Fibroblast of lung (primary cell): ENCODE measurements around the gene TAGLN2. TPM values are rescaled to one million over a fixed set of nuclear protein-coding genes. Genes with fewer than 3 reads are reported as not detected.

Source experiments
- DNase-seq, 2 donors: peaks; one replicate each; pipeline versions ENCODE4 v3.0.0 to v3.0.0-alpha.2; 2010; ENCODE audit warnings: low read depth in 2 of 2
- H2AFZ ChIP-seq: 2 replicates; pipeline ENCODE4 v1.5.1; 2012; ENCODE audit warnings: low read length, control low read depth, inconsistent platforms
- H3K27ac ChIP-seq: 2 replicates; pipeline ENCODE4 v1.5.1; 2011; ENCODE audit warnings: low read length, control low read depth; ENCODE audit not compliant: insufficient read depth
- H3K27me3 ChIP-seq: 2 replicates; pipeline ENCODE4 v1.5.1; 2011; ENCODE audit warnings: mild to moderate bottlenecking, low read length; ENCODE audit not compliant: control insufficient read depth, insufficient read depth
- H3K36me3 ChIP-seq: 2 replicates; pipeline ENCODE4 v1.5.1; 2011; ENCODE audit warnings: low read length; ENCODE audit not compliant: control insufficient read depth, insufficient read depth
- H3K4me1 ChIP-seq: 2 replicates; pipeline ENCODE4 v1.5.1; 2011; ENCODE audit warnings: low read length; ENCODE audit not compliant: control insufficient read depth, insufficient read depth; ENCODE audit errors: extremely low read depth
- H3K4me2 ChIP-seq: 2 replicates; pipeline ENCODE4 v1.5.1; 2011; ENCODE audit warnings: low read length, control low read depth; ENCODE audit not compliant: insufficient read depth; ENCODE audit errors: extremely low read depth
- H3K4me3 ChIP-seq, 4 experiments: fragments of 200-600 bp in 1 of 4; sonication (generic) in 1 of 4; replicated peaks in 1 of 4; 2 replicates each; pipeline ENCODE4 v1.5.1; 2011 to 2016; ENCODE audit warnings: low read length in 4 of 4, low read depth in 3 of 4, mild to moderate bottlenecking in 3 of 4, control low read depth in 2 of 4, inconsistent platforms in 1 of 4, mixed read lengths in 1 of 4; ENCODE audit not compliant: insufficient read depth in 1 of 4; ENCODE audit errors: control extremely low read depth in 1 of 4
- H3K79me2 ChIP-seq: 2 replicates; pipeline ENCODE4 v1.5.1; 2012; ENCODE audit warnings: mild to moderate bottlenecking, low read length, inconsistent platforms; ENCODE audit not compliant: control insufficient read depth, insufficient read depth
- H3K9ac ChIP-seq: 2 replicates; pipeline ENCODE4 v1.5.1; 2011; ENCODE audit warnings: mild to moderate bottlenecking, low read length, control low read depth; ENCODE audit not compliant: insufficient read depth
- H3K9me3 ChIP-seq: 2 replicates; pipeline ENCODE4 v1.5.1; 2012; ENCODE audit warnings: low read depth, low read length; ENCODE audit not compliant: control insufficient read depth, insufficient read depth
- H4K20me1 ChIP-seq: 2 replicates; pipeline ENCODE4 v1.5.1; 2011; ENCODE audit warnings: low read length; ENCODE audit not compliant: control insufficient read depth, insufficient read depth; ENCODE audit errors: extremely low read depth
- CTCF ChIP-seq, 2 donors: IDR thresholded peaks in 1 of 2; conservative IDR thresholded peaks in 1 of 2; 1 replicate in 1 of 2; 2 replicates in 1 of 2; pipeline ENCODE4 v1.5.1; 2011 to 2012; ENCODE audit warnings: low read length in 2 of 2, control low read depth in 1 of 2, inconsistent platforms in 1 of 2, low read depth in 1 of 2, mild to moderate bottlenecking in 1 of 2
- EZH2 ChIP-seq: IDR thresholded peaks from 2 replicates; pipeline ENCODE4 v1.5.1; 2012; ENCODE audit warnings: low read length, control low read depth, mild to moderate bottlenecking; ENCODE audit errors: missing control alignments
- polyA plus RNA-seq, 2 donors: library from polyadenylated mRNA; depleted of rRNA in 1 of 2; stranded (reverse) in 1 of 2; unstranded in 1 of 2; fragments of >200 nt; gene quantifications; 2 replicates each; pipeline ENCODE4 v1.2.1, GENCODE V29; 2011 to 2012; ENCODE audit warnings: missing spikeins in 1 of 2
- total RNA-seq: library from RNA; depleted of rRNA; stranded (reverse); fragments of >200 nt; gene quantifications from 2 replicates; pipeline ENCODE4 v1.2.1, GENCODE V29; 2014

The TAGLN2 gene
- total and polyA plus RNA-seq, 2 donors (not counting 1 experiment from before 2014, with no cell fraction given) = 300 to 718 TPM

GRCh38 chr1:159869607-159870006, 55.7 kb downstream of the TAGLN2 start:
- Histone ChIP-seq H3K4me2 (no peak overlapping the region), H3K4me3 (no peak overlapping the region), H3K9me3 (no peaks in the 10 kb centered on the region), H2AFZ (no peak overlapping the region), H3K79me2 (no peaks in the 10 kb centered on the region), H3K27me3 (no peaks in the 10 kb centered on the region), H3K4me1 (peaks cover 12% of the 10 kb centered on the region), H4K20me1 (no peaks in the 10 kb centered on the region), H3K27ac (no peak overlapping the region), H3K36me3 (no peaks in the 10 kb centered on the region), H3K9ac (no peak overlapping the region)
- no peak for DNase-seq
- no peak for TF ChIP-seq CTCF (conservative IDR thresholded peaks at IDR 0.05 in 1 of 2, IDR thresholded peaks at IDR 0.05 in 1 of 2; ENCODE audit: low read depth in 1 of 2, low read length in 2 of 2)
- no peak for TF ChIP-seq EZH2

- Histone ChIP-seq H3K9me3 (no peaks in the 10 kb centered on the region), H2AFZ (no peak overlapping the region), H3K4me3 (no peak overlapping the region), H3K4me1 (peaks cover 12% of the 10 kb centered on the region), H4K20me1 (no peaks in the 10 kb centered on the region), H3K36me3 (no peaks in the 10 kb centered on the region), H3K27me3 (no peaks in the 10 kb centered on the region), H3K9ac (no peak overlapping the region), H3K79me2 (no peaks in the 10 kb centered on the region), H3K27ac (no peak overlapping the region), H3K4me2 (no peak overlapping the region)
- peak; percentile 40 to 84 for DNase-seq
- TF ChIP-seq EZH2 = no peak
- TF ChIP-seq CTCF (conservative IDR thresholded peaks at IDR 0.05 in 1 of 2, IDR thresholded peaks at IDR 0.05 in 1 of 2; ENCODE audit: low read depth in 1 of 2, low read length in 2 of 2) = no peak
These were observed 56.1 kb downstream of the TAGLN2 start for GRCh38 chr1:159869173-159869572.

- no peak overlapping the region for H3K9ac ChIP-seq
- no peak for DNase-seq
- H3K4me3 ChIP-seq = no peak overlapping the region
- no peak for TF ChIP-seq CTCF (conservative IDR thresholded peaks at IDR 0.05 in 1 of 2, IDR thresholded peaks at IDR 0.05 in 1 of 2; ENCODE audit: low read depth in 1 of 2, low read length in 2 of 2)
- TF ChIP-seq EZH2 = no peak
- no peaks in the 10 kb centered on the region for H3K36me3 ChIP-seq
- H3K9me3 ChIP-seq = no peaks in the 10 kb centered on the region
- H2AFZ ChIP-seq = no peak overlapping the region
- H3K27ac ChIP-seq = no peak overlapping the region
- no peaks in the 10 kb centered on the region for H3K27me3 ChIP-seq
- no peaks in the 10 kb centered on the region for H3K79me2 ChIP-seq
- no peaks in the 10 kb centered on the region for H4K20me1 ChIP-seq
- no peak overlapping the region for H3K4me2 ChIP-seq
- H3K4me1 ChIP-seq = peaks cover 12% of the 10 kb centered on the region
These were observed 56.5 kb downstream of the TAGLN2 start for GRCh38 chr1:159868766-159869165.

Other genes starting within 250 kb of the TAGLN2 start
- not detected in 2 replicates for gene CRP, start 210.9 kb downstream of the TAGLN2 start, total RNA-seq
- gene CRP, start 210.9 kb downstream of the TAGLN2 start, polyA plus RNA-seq = not detected in 2 replicates
- 11.6 and 21.6 TPM in 2 replicates for gene DUSP23, start 144.5 kb downstream of the TAGLN2 start, total RNA-seq
- gene DUSP23, start 144.5 kb downstream of the TAGLN2 start, polyA plus RNA-seq = 4.7 and 7.5 TPM in 2 replicates
- gene FCRL6, start 123.1 kb downstream of the TAGLN2 start, total RNA-seq = not detected in 2 replicates
- gene FCRL6, start 123.1 kb downstream of the TAGLN2 start, polyA plus RNA-seq = not detected in 2 replicates
- under 0.01 TPM in 1 of 2 replicates, not detected in the other for gene SLAMF8, start 98.6 kb downstream of the TAGLN2 start, total RNA-seq
- 0.02 TPM in 1 of 2 replicates, not detected in the other for gene SLAMF8, start 98.6 kb downstream of the TAGLN2 start, polyA plus RNA-seq
- gene VSIG8, start 62.9 kb downstream of the TAGLN2 start, total RNA-seq = under 0.01 TPM in 2 replicates
- not detected in 2 replicates for gene VSIG8, start 62.9 kb downstream of the TAGLN2 start, polyA plus RNA-seq
- gene CFAP45, start 25.3 kb downstream of the TAGLN2 start, total RNA-seq = 0.51 and 1.5 TPM in 2 replicates
- gene CFAP45, start 25.3 kb downstream of the TAGLN2 start, polyA plus RNA-seq = 1.1 and 1.2 TPM in 2 replicates
- gene IGSF9, start 20.1 kb upstream of the TAGLN2 start, total RNA-seq = under 0.01 TPM in 2 replicates
- gene IGSF9, start 20.1 kb upstream of the TAGLN2 start, polyA plus RNA-seq = not detected in 2 replicates
- not detected in 2 replicates for gene SLAMF9, start 28.7 kb upstream of the TAGLN2 start, total RNA-seq
- not detected in 2 replicates for gene SLAMF9, start 28.7 kb upstream of the TAGLN2 start, polyA plus RNA-seq
- gene PIGM, start 106.5 kb upstream of the TAGLN2 start, total RNA-seq = 4.1 and 4.5 TPM in 2 replicates
- 6.4 and 6.7 TPM in 2 replicates for gene PIGM, start 106.5 kb upstream of the TAGLN2 start, polyA plus RNA-seq
- not detected in 2 replicates for gene KCNJ10, start 144.7 kb upstream of the TAGLN2 start, total RNA-seq
- not detected in 2 replicates for gene KCNJ10, start 144.7 kb upstream of the TAGLN2 start, polyA plus RNA-seq
- gene KCNJ9, start 156.0 kb upstream of the TAGLN2 start, total RNA-seq = under 0.01 TPM in 2 replicates
- not detected in 2 replicates for gene KCNJ9, start 156.0 kb upstream of the TAGLN2 start, polyA plus RNA-seq
- gene IGSF8, start 173.1 kb upstream of the TAGLN2 start, total RNA-seq = 24.4 and 27.7 TPM in 2 replicates
- 6.2 and 6.5 TPM in 2 replicates for gene IGSF8, start 173.1 kb upstream of the TAGLN2 start, polyA plus RNA-seq
- 1.8 and 32.9 TPM in 2 replicates for gene ATP1A2, start 190.3 kb upstream of the TAGLN2 start, total RNA-seq
- 0.01 and 0.44 TPM in 2 replicates for gene ATP1A2, start 190.3 kb upstream of the TAGLN2 start, polyA plus RNA-seq
- 0.26 TPM in 1 of 2 replicates, not detected in the other for gene ATP1A4, start 226.1 kb upstream of the TAGLN2 start, total RNA-seq
- gene ATP1A4, start 226.1 kb upstream of the TAGLN2 start, polyA plus RNA-seq = not detected in 2 replicates